Measurements from ENCODE around the gene C2CD4C.
"Not testable (repeated sequence)": the region's sequence is repeated elsewhere in the genome, so short reads cannot be mapped to it uniquely, and the experiment has no call there.

C2CD4C gene

GRCh38 chr19:413756-414420 is 4.9 kb upstream of the C2CD4C start:
- DNase-seq, result no peak

- no peak for DNase-seq
These were observed 3.7 kb upstream of the C2CD4C start for GRCh38 chr19:412356-413355.

GRCh38 chr19:411723-412355 is 2.9 kb upstream of the C2CD4C start:
- DNase-seq, result no peak

- not testable (repeated sequence) for DNase-seq
These were observed 2.3 kb upstream of the C2CD4C start for GRCh38 chr19:411121-411722.

- DNase-seq, result no peak
These were observed 1.4 kb upstream of the C2CD4C start for GRCh38 chr19:410243-410781.

- no peak for DNase-seq
These were observed 732 bp upstream of the C2CD4C start for GRCh38 chr19:409516-410242.

GRCh38 chr19:408441-408901 is 476 bp downstream of the C2CD4C start:
- DNase-seq, result no peak

- DNase-seq, result no peak
These were observed 1.2 kb downstream of the C2CD4C start for GRCh38 chr19:407511-408440.

- no peak for DNase-seq
These were observed 1.9 kb downstream of the C2CD4C start for GRCh38 chr19:406971-407510.

GRCh38 chr19:406135-406781 is 2.7 kb downstream of the C2CD4C start:
- DNase-seq, result no peak

- no peak for DNase-seq
These were observed 3.6 kb downstream of the C2CD4C start for GRCh38 chr19:405121-405965.

- DNase-seq, result no peak
These were observed 5.5 kb downstream of the C2CD4C start for GRCh38 chr19:403221-404027.

- no peak for DNase-seq
These were observed 6.2 kb downstream of the C2CD4C start for GRCh38 chr19:402786-403185.

- no peak for DNase-seq
These were observed 7.0 kb downstream of the C2CD4C start for GRCh38 chr19:401866-402511.

GRCh38 chr19:400976-401865 is 7.7 kb downstream of the C2CD4C start:
- DNase-seq, result no peak

GRCh38 chr19:399370-399769 is 9.6 kb downstream of the C2CD4C start:
- no peak for DNase-seq

- no peak for DNase-seq
These were observed 10.2 kb downstream of the C2CD4C start for GRCh38 chr19:398719-399118.
